Cortex of kidney (tissue), 1 donor: ENCODE data around the gene CHD3.

ENCODE experiments used
- DNase-seq: peaks from one replicate; lab custom pipeline; 2025; lab: John Stamatoyannopoulos, UW

Gene CHD3

GRCh38 chr17:7888184-7888920, at the start of gene CHD3:
Gene CHD3 (plus strand): TSS chr17:7888789. CDS start chr17:7889001, 212 bp downstream.
- DNase-seq: no peak

- no peak for DNase-seq
These were observed 49.3 kb upstream of the CHD3 start for GRCh38 chr17:7839190-7839875.

- DNase-seq: no peak
These were observed 48.7 kb upstream of the CHD3 start for GRCh38 chr17:7839876-7840261.

- DNase-seq: no peak
These were observed 48.1 kb upstream of the CHD3 start for GRCh38 chr17:7840441-7840840.

- DNase-seq: no peak
These were observed 47.7 kb upstream of the CHD3 start for GRCh38 chr17:7840875-7841274.

- no peak for DNase-seq
These were observed 47.1 kb upstream of the CHD3 start for GRCh38 chr17:7841396-7841914.

- DNase-seq: no peak
These were observed 46.6 kb upstream of the CHD3 start for GRCh38 chr17:7841915-7842379.

GRCh38 chr17:7842380-7843256, 46.0 kb upstream of the CHD3 start:
- no peak for DNase-seq

GRCh38 chr17:7843257-7843535, 45.4 kb upstream of the CHD3 start:
- DNase-seq: no peak

- DNase-seq: no peak
These were observed 44.9 kb upstream of the CHD3 start for GRCh38 chr17:7843536-7844291.

- peak; percentile 69 for DNase-seq
These were observed 44.1 kb upstream of the CHD3 start for GRCh38 chr17:7844292-7845154.

- DNase-seq: no peak
These were observed 43.1 kb upstream of the CHD3 start for GRCh38 chr17:7845359-7846062.

GRCh38 chr17:7846063-7846735, 42.4 kb upstream of the CHD3 start:
- DNase-seq: no peak

GRCh38 chr17:7846765-7847661, 41.6 kb upstream of the CHD3 start:
- no peak for DNase-seq

GRCh38 chr17:7848131-7848579, 40.4 kb upstream of the CHD3 start:
- no peak for DNase-seq

GRCh38 chr17:7848739-7849129, 39.9 kb upstream of the CHD3 start:
- no peak for DNase-seq

- no peak for DNase-seq
These were observed 39.3 kb upstream of the CHD3 start for GRCh38 chr17:7849130-7849750.
